Measurements from ENCODE around the gene MYO1B.

DNA sequence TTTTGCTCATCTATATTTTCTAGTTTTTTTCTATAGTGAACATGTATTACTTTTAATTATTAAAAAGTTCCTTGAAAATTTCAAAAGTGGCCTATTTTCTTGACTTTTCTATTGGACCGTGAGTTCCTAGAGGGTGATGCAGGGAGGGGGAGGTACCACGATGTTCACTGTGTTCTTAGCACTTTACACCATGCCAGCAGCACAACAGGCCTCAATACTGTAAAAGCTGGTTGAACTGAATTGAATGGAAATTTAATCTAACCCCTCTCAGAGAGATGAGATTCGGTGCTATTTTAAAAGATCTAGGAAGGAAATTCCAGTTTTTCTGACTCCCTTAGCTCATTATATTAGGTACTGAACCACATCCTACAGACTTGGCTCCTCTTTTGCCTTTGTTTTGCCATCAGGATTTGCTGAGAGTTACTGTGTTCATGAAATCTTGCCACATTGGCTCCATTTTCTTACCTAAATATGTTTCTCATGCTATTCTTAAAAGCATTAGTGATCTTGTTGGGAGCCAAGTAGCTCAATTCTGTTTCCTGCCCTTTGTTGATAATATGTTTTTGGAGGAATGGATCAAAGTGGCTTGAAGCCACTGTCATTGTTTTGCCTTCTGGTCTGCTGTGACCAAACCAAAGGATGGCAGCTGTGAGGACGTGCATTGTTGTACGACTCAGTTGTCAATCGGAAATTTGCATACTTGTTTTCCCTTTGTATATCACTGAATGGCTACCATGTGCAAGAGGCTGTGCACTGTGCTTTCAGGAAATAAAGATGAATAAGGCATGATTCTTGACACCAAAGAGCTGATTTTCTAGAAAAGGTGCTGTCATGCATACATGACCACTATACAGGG is 25.3 kb downstream of the MYO1B start:
- TF ChIP-seq, protein P1, sequence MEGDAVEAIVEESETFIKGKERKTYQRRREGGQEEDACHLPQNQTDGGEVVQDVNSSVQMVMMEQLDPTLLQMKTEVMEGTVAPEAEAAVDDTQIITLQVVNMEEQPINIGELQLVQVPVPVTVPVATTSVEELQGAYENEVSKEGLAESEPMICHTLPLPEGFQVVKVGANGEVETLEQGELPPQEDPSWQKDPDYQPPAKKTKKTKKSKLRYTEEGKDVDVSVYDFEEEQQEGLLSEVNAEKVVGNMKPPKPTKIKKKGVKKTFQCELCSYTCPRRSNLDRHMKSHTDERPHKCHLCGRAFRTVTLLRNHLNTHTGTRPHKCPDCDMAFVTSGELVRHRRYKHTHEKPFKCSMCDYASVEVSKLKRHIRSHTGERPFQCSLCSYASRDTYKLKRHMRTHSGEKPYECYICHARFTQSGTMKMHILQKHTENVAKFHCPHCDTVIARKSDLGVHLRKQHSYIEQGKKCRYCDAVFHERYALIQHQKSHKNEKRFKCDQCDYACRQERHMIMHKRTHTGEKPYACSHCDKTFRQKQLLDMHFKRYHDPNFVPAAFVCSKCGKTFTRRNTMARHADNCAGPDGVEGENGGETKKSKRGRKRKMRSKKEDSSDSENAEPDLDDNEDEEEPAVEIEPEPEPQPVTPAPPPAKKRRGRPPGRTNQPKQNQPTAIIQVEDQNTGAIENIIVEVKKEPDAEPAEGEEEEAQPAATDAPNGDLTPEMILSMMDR (IDR thresholded peaks at IDR 0.05; ENCODE audit: low read length) = no peak
- no peak for TF ChIP-seq EZH2 (IDR thresholded peaks at IDR 0.05; ENCODE audit: borderline replicate concordance, low read length)
